Muscle of back (tissue), 10 donors: ENCODE results near the gene SPNS3. TPM values are rescaled to one million over a fixed set of nuclear protein-coding genes. Genes with fewer than 3 reads are reported as not detected.

Experiments
- polyA plus RNA-seq, 10 donors: library from polyadenylated mRNA; unstranded; fragments of 120-200 nt; gene quantifications; one replicate each; pipeline ENCODE4 v1.2.1, GENCODE V29; 2013; ENCODE audit not compliant: insufficient read length in 10 of 10

SPNS3 gene
- polyA plus RNA-seq, 10 donors: 0.17 to 0.63 (median 0.41) TPM

Other genes starting within 250 kb of the SPNS3 start
- gene ANKFY1, start 170.0 kb upstream of the SPNS3 start, polyA plus RNA-seq: 10 to 100 TPM; 24.3 to 36.3 (median 30.1) TPM
- gene UBE2G1, start 67.3 kb upstream of the SPNS3 start, polyA plus RNA-seq: 10 to 100 TPM; 53.2 to 89.2 (median 67.6) TPM
- 10 to 100 TPM in 1 of 10 donors, 1 to 10 TPM in 9; 4.1 to 10.2 (median 7.1) TPM for gene SPNS2, start 64.9 kb downstream of the SPNS3 start, polyA plus RNA-seq
- 10 to 100 TPM; 25.9 to 41.9 (median 31.3) TPM for gene MYBBP1A, start 121.4 kb downstream of the SPNS3 start, polyA plus RNA-seq
- 1 to 10 TPM in 2 of 10 donors, under 1 TPM in 7, not detected in 1; 0.10 to 2.1 (median 0.15) TPM for gene GGT6, start 126.6 kb downstream of the SPNS3 start, polyA plus RNA-seq
- gene SMTNL2, start 150.6 kb downstream of the SPNS3 start, polyA plus RNA-seq: 100 to 1,000 TPM in 8 of 10 donors, 10 to 100 TPM in 2; 45.2 to 166 (median 110) TPM
- gene ALOX15, start 207.7 kb downstream of the SPNS3 start, polyA plus RNA-seq: 1 to 10 TPM in 1 of 10 donors, under 1 TPM in 9; 0.25 to 1.1 (median 0.44) TPM